PC-9 (cell line): Measurements from ENCODE around the gene PGS1.

Experiments used
- CTCF ChIP-seq: fragments of 200-600 bp; sonication (generic); conservative IDR thresholded peaks from 2 replicates; pipeline ENCODE4 v1.6.1; 2017; ENCODE audit warnings: mixed run types, antibody characterized with exemption, mild to moderate bottlenecking, moderate library complexity
- EZH2 ChIP-seq: fragments of 200-600 bp; sonication (generic); IDR thresholded peaks from 2 replicates; pipeline ENCODE4 v1.8.0; 2017; ENCODE audit warnings: antibody characterized with exemption, low read depth

GRCh38 chr17:78359997-78360370, 18.5 kb upstream of the PGS1 start, which contains the start of gene SOCS3:
- TF ChIP-seq CTCF, result no peak
- TF ChIP-seq EZH2, result no peak
